T-helper 17 cell (primary cell): Measurements from ENCODE around the gene ARHGAP32. TPM values are rescaled to one million over a fixed set of nuclear protein-coding genes. Genes with fewer than 3 reads are reported as not detected.

Experiments
- ATAC-seq: fragments of 150-1000 bp; cut with Tn5 transposase; 2 replicates; pipeline ENCODE4 v1.10.0; 2021; ENCODE audit warnings: mild to moderate bottlenecking, moderate library complexity
- DNase-seq, 3 donors: peaks; one replicate each; pipeline versions ENCODE4 v3.0.0 to v3.0.0-alpha.2; 2020 to 2021
- H3K9me3 ChIP-seq: one replicate; pipeline ENCODE4 v1.7.0; 2013; ENCODE audit warnings: low read length, mild to moderate bottlenecking; ENCODE audit not compliant: control insufficient read depth, poor library complexity, severe bottlenecking
- H3K27ac Mint-ChIP-seq: one replicate; pipeline ENCODE4 v1.8.0; 2022; ENCODE audit warnings: mild to moderate bottlenecking, moderate library complexity, mixed read lengths
- H3K27me3 Mint-ChIP-seq: one replicate; pipeline ENCODE4 v1.8.0; 2022; ENCODE audit warnings: mixed read lengths
- H3K36me3 Mint-ChIP-seq: one replicate; pipeline ENCODE4 v1.8.0; 2022; ENCODE audit warnings: low read depth, mixed read lengths
- H3K4me1 Mint-ChIP-seq: one replicate; pipeline ENCODE4 v1.8.0; 2022; ENCODE audit warnings: mild to moderate bottlenecking, mixed read lengths
- H3K4me3 Mint-ChIP-seq: one replicate; pipeline ENCODE4 v1.8.0; 2022; ENCODE audit warnings: mild to moderate bottlenecking, moderate library complexity, mixed read lengths
- total RNA-seq, 4 donors: library from RNA in 2 of 4; stranded (reverse) in 2 of 4; gene quantifications; one replicate each; pipeline ENCODE4 v1.2.3 and lab custom pipeline; 2022 to 2026

ARHGAP32 gene
- total RNA-seq (1 to 10 TPM; 3.2 to 9.4 TPM), total RNA-seq (lab: John Stamatoyannopoulos, UW) (4.2 to 7.2 reads per million in 2 donors)

GRCh38 chr11:129192150-129192549 lies at the start of gene ARHGAP32:
Gene ARHGAP32, minus strand, starts transcription at chr11:129192325. Its CDS starts 127 bp downstream, at chr11:129192198.
- no peak within 1 kb of the TSS for H3K27ac Mint-ChIP-seq
- no peak within 1 kb of the TSS for H3K4me3 Mint-ChIP-seq
- no peaks in the 10 kb centered on the region for H3K36me3 Mint-ChIP-seq
- ATAC-seq: peak; percentile 66
- H3K4me1 Mint-ChIP-seq: no peaks in the 10 kb centered on the region
- no peaks in the 10 kb centered on the region for H3K9me3 ChIP-seq
- no peak for DNase-seq
- H3K27me3 Mint-ChIP-seq: no peaks in the 10 kb centered on the region

GRCh38 chr11:129239207-129239606 lies 47.1 kb upstream of the ARHGAP32 start:
- no peak overlapping the region for H3K27ac Mint-ChIP-seq
- H3K9me3 ChIP-seq: no peaks in the 10 kb centered on the region
- peaks cover 2% of the 10 kb centered on the region for H3K36me3 Mint-ChIP-seq
- DNase-seq (no peak), ATAC-seq (no peak)
- no peaks in the 10 kb centered on the region for H3K27me3 Mint-ChIP-seq
- H3K4me3 Mint-ChIP-seq: no peak overlapping the region
- peaks cover 3% of the 10 kb centered on the region for H3K4me1 Mint-ChIP-seq

- Mint-ChIP-seq H3K4me1 (peaks cover 3% of the 10 kb centered on the region), H3K27ac (no peak overlapping the region), H3K36me3 (peaks cover 2% of the 10 kb centered on the region), H3K4me3 (no peak overlapping the region), H3K27me3 (no peaks in the 10 kb centered on the region)
- DNase-seq: no peak
- no peak for ATAC-seq
- H3K9me3 ChIP-seq: no peaks in the 10 kb centered on the region
Observed at GRCh38 chr11:129237880-129238638, 45.9 kb upstream of the ARHGAP32 start.

- DNase-seq (no peak), ATAC-seq (no peak)
- no peak overlapping the region for H3K27ac Mint-ChIP-seq
- peaks cover 2% of the 10 kb centered on the region for H3K4me1 Mint-ChIP-seq
- H3K4me3 Mint-ChIP-seq: no peak overlapping the region
- no peaks in the 10 kb centered on the region for H3K9me3 ChIP-seq
- H3K27me3 Mint-ChIP-seq: no peaks in the 10 kb centered on the region
- peaks cover 2% of the 10 kb centered on the region for H3K36me3 Mint-ChIP-seq
Observed at GRCh38 chr11:129237456-129237855, 45.3 kb upstream of the ARHGAP32 start.

- Mint-ChIP-seq H3K27me3 (no peaks in the 10 kb centered on the region), H3K4me3 (no peak overlapping the region), H3K27ac (no peak overlapping the region), H3K4me1 (peaks cover 2% of the 10 kb centered on the region), H3K36me3 (peaks cover 2% of the 10 kb centered on the region)
- ATAC-seq: no peak
- no peak for DNase-seq
- no peaks in the 10 kb centered on the region for H3K9me3 ChIP-seq
Observed at GRCh38 chr11:129236850-129237249, 44.7 kb upstream of the ARHGAP32 start.

GRCh38 chr11:129234978-129235377 lies 42.9 kb upstream of the ARHGAP32 start:
- Mint-ChIP-seq H3K27ac (no peak overlapping the region), H3K4me3 (no peak overlapping the region), H3K27me3 (no peaks in the 10 kb centered on the region), H3K4me1 (peaks cover 2% of the 10 kb centered on the region), H3K36me3 (peaks cover 2% of the 10 kb centered on the region)
- no peak for ATAC-seq
- DNase-seq: no peak
- no peaks in the 10 kb centered on the region for H3K9me3 ChIP-seq

GRCh38 chr11:129230006-129230405 lies 37.9 kb upstream of the ARHGAP32 start:
- DNase-seq (no peak), ATAC-seq (no peak)
- H3K27ac Mint-ChIP-seq: no peak overlapping the region
- H3K9me3 ChIP-seq: no peaks in the 10 kb centered on the region
- H3K36me3 Mint-ChIP-seq: no peaks in the 10 kb centered on the region
- peaks cover 2% of the 10 kb centered on the region for H3K4me1 Mint-ChIP-seq
- no peak overlapping the region for H3K4me3 Mint-ChIP-seq
- no peaks in the 10 kb centered on the region for H3K27me3 Mint-ChIP-seq

GRCh38 chr11:129226207-129226798 lies 34.2 kb upstream of the ARHGAP32 start:
- DNase-seq (no peak), ATAC-seq (no peak)
- no peaks in the 10 kb centered on the region for H3K9me3 ChIP-seq
- H3K4me1 Mint-ChIP-seq: no peaks in the 10 kb centered on the region
- H3K27me3 Mint-ChIP-seq: no peaks in the 10 kb centered on the region
- H3K27ac Mint-ChIP-seq: no peak overlapping the region
- H3K36me3 Mint-ChIP-seq: no peaks in the 10 kb centered on the region
- H3K4me3 Mint-ChIP-seq: no peak overlapping the region

GRCh38 chr11:129225190-129225589 lies 33.1 kb upstream of the ARHGAP32 start:
- no peak for ATAC-seq
- H3K27me3 Mint-ChIP-seq: no peaks in the 10 kb centered on the region
- no peak overlapping the region for H3K27ac Mint-ChIP-seq

GRCh38 chr11:129224538-129224937 lies 32.4 kb upstream of the ARHGAP32 start:
- H3K4me1 Mint-ChIP-seq: no peaks in the 10 kb centered on the region
- DNase-seq (no peak), ATAC-seq (no peak)
- no peaks in the 10 kb centered on the region for H3K36me3 Mint-ChIP-seq
- no peaks in the 10 kb centered on the region for H3K9me3 ChIP-seq
- H3K4me3 Mint-ChIP-seq: no peak overlapping the region
- no peaks in the 10 kb centered on the region for H3K27me3 Mint-ChIP-seq
- H3K27ac Mint-ChIP-seq: no peak overlapping the region

More at GRCh38 chr11:129225190-129225589, 33.1 kb upstream of the ARHGAP32 start:
- H3K4me1 Mint-ChIP-seq: no peaks in the 10 kb centered on the region
- no peaks in the 10 kb centered on the region for H3K36me3 Mint-ChIP-seq
- no peaks in the 10 kb centered on the region for H3K9me3 ChIP-seq
- DNase-seq: no peak
- H3K4me3 Mint-ChIP-seq: no peak overlapping the region

GRCh38 chr11:129223701-129224149 lies 31.6 kb upstream of the ARHGAP32 start:
- H3K9me3 ChIP-seq: no peaks in the 10 kb centered on the region
- no peaks in the 10 kb centered on the region for H3K36me3 Mint-ChIP-seq
- H3K4me1 Mint-ChIP-seq: no peaks in the 10 kb centered on the region
- no peak for DNase-seq
- H3K27ac Mint-ChIP-seq: no peak overlapping the region
- no peaks in the 10 kb centered on the region for H3K27me3 Mint-ChIP-seq
- ATAC-seq: no peak
- H3K4me3 Mint-ChIP-seq: no peak overlapping the region

GRCh38 chr11:129223260-129223659 lies 31.1 kb upstream of the ARHGAP32 start:
- no peaks in the 10 kb centered on the region for H3K9me3 ChIP-seq
- Mint-ChIP-seq H3K27me3 (no peaks in the 10 kb centered on the region), H3K4me1 (no peaks in the 10 kb centered on the region)

GRCh38 chr11:129222158-129222557 lies 30.0 kb upstream of the ARHGAP32 start:
- H3K9me3 ChIP-seq: no peaks in the 10 kb centered on the region
- no peak for DNase-seq
- ATAC-seq: no peak
- no peaks in the 10 kb centered on the region for H3K4me1 Mint-ChIP-seq
- no peaks in the 10 kb centered on the region for H3K27me3 Mint-ChIP-seq
- no peaks in the 10 kb centered on the region for H3K36me3 Mint-ChIP-seq
- H3K4me3 Mint-ChIP-seq: no peak overlapping the region
- no peak overlapping the region for H3K27ac Mint-ChIP-seq

More at GRCh38 chr11:129223260-129223659, 31.1 kb upstream of the ARHGAP32 start:
- no peak overlapping the region for H3K4me3 Mint-ChIP-seq
- ATAC-seq: no peak
- H3K36me3 Mint-ChIP-seq: no peaks in the 10 kb centered on the region
- no peak overlapping the region for H3K27ac Mint-ChIP-seq
- no peak for DNase-seq
